NCI-H446 treated with DMSO at 0.1 percent for 48 hours (cell line): ENCODE results near the gene CARD9.

Experiments
- DNase-seq: peaks from one replicate; lab custom pipeline; 2025; lab: John Stamatoyannopoulos, UW

The CARD9 gene

GRCh38 chr9:136335296-136336155 is 37.9 kb downstream of the CARD9 start:
- DNase-seq, result no peak

- no peak for DNase-seq
These were observed 38.9 kb downstream of the CARD9 start for GRCh38 chr9:136334541-136334940.

- DNase-seq, result no peak
These were observed 40.0 kb downstream of the CARD9 start for GRCh38 chr9:136333486-136333885.

GRCh38 chr9:136333045-136333444 is 40.4 kb downstream of the CARD9 start:
- no peak for DNase-seq

GRCh38 chr9:136332482-136332983 is 40.9 kb downstream of the CARD9 start:
- DNase-seq, result no peak

GRCh38 chr9:136331556-136332481 is 41.6 kb downstream of the CARD9 start:
- no peak for DNase-seq

GRCh38 chr9:136331030-136331429 is 42.4 kb downstream of the CARD9 start:
- no peak for DNase-seq

GRCh38 chr9:136330406-136330990 is 43.0 kb downstream of the CARD9 start:
- no peak for DNase-seq

- DNase-seq, result no peak
These were observed 43.6 kb downstream of the CARD9 start for GRCh38 chr9:136329636-136330405.

GRCh38 chr9:136329211-136329627 is 44.2 kb downstream of the CARD9 start:
- DNase-seq, result no peak

- no peak for DNase-seq
These were observed 44.8 kb downstream of the CARD9 start for GRCh38 chr9:136328622-136329041.

- no peak for DNase-seq
These were observed 45.4 kb downstream of the CARD9 start for GRCh38 chr9:136328011-136328621.

- no peak for DNase-seq
These were observed 46.0 kb downstream of the CARD9 start, which contains the start of gene GPSM1 for GRCh38 chr9:136327304-136327974. Gene GPSM1, plus strand, starts transcription at chr9:136327539. Its CDS starts 157 bp downstream, at chr9:136327696.

- no peak for DNase-seq
These were observed 46.6 kb downstream of the CARD9 start for GRCh38 chr9:136326761-136327303.

- peak; percentile 12 for DNase-seq
These were observed 47.3 kb downstream of the CARD9 start for GRCh38 chr9:136326061-136326760.

GRCh38 chr9:136325358-136325757 is 48.1 kb downstream of the CARD9 start:
- DNase-seq, result no peak

- DNase-seq, result no peak
These were observed 48.8 kb downstream of the CARD9 start for GRCh38 chr9:136324501-136325300.

GRCh38 chr9:136323371-136323789 is 50.1 kb downstream of the CARD9 start:
- DNase-seq, result no peak
